Measurements from ENCODE around the gene KRT6B.

DNA sequence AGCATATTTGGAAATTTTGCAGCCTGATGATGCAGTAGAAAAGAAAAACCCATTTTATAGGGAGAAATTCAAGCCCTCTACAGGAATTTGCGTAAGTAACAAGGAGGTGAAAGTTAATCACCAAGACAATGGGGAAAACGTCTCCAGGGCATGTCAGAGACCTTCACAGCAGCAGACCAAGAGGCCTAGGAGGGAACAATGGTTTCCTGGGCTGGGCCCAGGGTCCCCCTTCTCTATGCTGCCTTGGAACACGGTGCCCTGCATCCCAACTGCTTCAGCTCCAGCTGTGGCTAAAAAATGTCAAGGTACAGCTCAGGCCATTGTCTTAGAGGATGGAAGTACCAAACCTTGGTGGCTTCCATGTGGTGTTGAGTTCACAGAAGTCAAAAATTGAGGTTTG lies 28.1 kb upstream of the KRT6B start:
- TF ChIP-seq, protein P1, sequence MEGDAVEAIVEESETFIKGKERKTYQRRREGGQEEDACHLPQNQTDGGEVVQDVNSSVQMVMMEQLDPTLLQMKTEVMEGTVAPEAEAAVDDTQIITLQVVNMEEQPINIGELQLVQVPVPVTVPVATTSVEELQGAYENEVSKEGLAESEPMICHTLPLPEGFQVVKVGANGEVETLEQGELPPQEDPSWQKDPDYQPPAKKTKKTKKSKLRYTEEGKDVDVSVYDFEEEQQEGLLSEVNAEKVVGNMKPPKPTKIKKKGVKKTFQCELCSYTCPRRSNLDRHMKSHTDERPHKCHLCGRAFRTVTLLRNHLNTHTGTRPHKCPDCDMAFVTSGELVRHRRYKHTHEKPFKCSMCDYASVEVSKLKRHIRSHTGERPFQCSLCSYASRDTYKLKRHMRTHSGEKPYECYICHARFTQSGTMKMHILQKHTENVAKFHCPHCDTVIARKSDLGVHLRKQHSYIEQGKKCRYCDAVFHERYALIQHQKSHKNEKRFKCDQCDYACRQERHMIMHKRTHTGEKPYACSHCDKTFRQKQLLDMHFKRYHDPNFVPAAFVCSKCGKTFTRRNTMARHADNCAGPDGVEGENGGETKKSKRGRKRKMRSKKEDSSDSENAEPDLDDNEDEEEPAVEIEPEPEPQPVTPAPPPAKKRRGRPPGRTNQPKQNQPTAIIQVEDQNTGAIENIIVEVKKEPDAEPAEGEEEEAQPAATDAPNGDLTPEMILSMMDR (IDR thresholded peaks at IDR 0.05; ENCODE audit: insufficient read depth, low read length), result no peak
- TF ChIP-seq, protein P2, sequence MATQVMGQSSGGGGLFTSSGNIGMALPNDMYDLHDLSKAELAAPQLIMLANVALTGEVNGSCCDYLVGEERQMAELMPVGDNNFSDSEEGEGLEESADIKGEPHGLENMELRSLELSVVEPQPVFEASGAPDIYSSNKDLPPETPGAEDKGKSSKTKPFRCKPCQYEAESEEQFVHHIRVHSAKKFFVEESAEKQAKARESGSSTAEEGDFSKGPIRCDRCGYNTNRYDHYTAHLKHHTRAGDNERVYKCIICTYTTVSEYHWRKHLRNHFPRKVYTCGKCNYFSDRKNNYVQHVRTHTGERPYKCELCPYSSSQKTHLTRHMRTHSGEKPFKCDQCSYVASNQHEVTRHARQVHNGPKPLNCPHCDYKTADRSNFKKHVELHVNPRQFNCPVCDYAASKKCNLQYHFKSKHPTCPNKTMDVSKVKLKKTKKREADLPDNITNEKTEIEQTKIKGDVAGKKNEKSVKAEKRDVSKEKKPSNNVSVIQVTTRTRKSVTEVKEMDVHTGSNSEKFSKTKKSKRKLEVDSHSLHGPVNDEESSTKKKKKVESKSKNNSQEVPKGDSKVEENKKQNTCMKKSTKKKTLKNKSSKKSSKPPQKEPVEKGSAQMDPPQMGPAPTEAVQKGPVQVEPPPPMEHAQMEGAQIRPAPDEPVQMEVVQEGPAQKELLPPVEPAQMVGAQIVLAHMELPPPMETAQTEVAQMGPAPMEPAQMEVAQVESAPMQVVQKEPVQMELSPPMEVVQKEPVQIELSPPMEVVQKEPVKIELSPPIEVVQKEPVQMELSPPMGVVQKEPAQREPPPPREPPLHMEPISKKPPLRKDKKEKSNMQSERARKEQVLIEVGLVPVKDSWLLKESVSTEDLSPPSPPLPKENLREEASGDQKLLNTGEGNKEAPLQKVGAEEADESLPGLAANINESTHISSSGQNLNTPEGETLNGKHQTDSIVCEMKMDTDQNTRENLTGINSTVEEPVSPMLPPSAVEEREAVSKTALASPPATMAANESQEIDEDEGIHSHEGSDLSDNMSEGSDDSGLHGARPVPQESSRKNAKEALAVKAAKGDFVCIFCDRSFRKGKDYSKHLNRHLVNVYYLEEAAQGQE (IDR thresholded peaks at IDR 0.05; ENCODE audit: insufficient replicate concordance, low read depth), result no peak
- TF ChIP-seq POLR2AphosphoS5 (IDR thresholded peaks at IDR 0.05; ENCODE audit: low read depth), result no peak
- no peak for TF ChIP-seq GABPA (IDR thresholded peaks at IDR 0.05; ENCODE audit: low read depth)
- no peak for TF ChIP-seq SPI1 (IDR thresholded peaks at IDR 0.05; ENCODE audit: borderline replicate concordance, low read depth)

Data from HL-60 (cell line).